HG02981 (cell line): Measurements from ENCODE around the gene ASMT.
"Not testable (repeated sequence)": the region's sequence is repeated elsewhere in the genome, so short reads cannot be mapped to it uniquely, and the experiment has no call there.

Experiments used
- ATAC-seq: cut with Tn5 transposase; IDR thresholded peaks from one replicate; pipeline ENCODE4 v1.9.1; 2021; ENCODE audit warnings: mild to moderate bottlenecking, moderate library complexity; ENCODE audit not compliant: unreplicated experiment

Gene ASMT, protein sequence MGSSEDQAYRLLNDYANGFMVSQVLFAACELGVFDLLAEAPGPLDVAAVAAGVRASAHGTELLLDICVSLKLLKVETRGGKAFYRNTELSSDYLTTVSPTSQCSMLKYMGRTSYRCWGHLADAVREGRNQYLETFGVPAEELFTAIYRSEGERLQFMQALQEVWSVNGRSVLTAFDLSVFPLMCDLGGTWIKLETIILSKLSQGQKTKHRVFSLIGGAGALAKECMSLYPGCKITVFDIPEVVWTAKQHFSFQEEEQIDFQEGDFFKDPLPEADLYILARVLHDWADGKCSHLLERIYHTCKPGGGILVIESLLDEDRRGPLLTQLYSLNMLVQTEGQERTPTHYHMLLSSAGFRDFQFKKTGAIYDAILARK

DNA sequence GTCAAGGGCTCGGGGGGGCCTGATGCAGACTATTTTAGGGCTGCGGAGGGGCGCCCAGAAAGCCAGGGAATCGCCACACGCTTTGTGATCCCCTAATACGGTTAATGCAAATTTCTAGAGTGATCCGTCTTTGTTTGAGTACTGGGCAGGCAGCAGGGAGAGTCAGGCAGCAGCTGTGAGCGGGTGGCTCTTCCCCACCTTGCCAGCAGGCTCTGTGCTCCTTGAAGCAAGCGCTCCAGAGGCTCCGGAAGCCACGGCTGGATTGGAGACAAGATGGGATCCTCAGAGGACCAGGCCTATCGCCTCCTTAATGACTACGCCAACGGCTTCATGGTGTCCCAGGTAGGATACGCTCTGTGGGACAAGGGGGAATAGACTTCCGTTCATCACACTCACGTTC lies at the start of gene ASMT:
ASMT (plus strand) TSS at position 133 of the 400 bp plus-strand sequence; CDS start at position 274, 141 bp downstream.
- no peak for ATAC-seq

- not testable (repeated sequence) for ATAC-seq
Observed at GRCh38 chrX:1574181-1574580, 40.7 kb upstream of the ASMT start.

DNA sequence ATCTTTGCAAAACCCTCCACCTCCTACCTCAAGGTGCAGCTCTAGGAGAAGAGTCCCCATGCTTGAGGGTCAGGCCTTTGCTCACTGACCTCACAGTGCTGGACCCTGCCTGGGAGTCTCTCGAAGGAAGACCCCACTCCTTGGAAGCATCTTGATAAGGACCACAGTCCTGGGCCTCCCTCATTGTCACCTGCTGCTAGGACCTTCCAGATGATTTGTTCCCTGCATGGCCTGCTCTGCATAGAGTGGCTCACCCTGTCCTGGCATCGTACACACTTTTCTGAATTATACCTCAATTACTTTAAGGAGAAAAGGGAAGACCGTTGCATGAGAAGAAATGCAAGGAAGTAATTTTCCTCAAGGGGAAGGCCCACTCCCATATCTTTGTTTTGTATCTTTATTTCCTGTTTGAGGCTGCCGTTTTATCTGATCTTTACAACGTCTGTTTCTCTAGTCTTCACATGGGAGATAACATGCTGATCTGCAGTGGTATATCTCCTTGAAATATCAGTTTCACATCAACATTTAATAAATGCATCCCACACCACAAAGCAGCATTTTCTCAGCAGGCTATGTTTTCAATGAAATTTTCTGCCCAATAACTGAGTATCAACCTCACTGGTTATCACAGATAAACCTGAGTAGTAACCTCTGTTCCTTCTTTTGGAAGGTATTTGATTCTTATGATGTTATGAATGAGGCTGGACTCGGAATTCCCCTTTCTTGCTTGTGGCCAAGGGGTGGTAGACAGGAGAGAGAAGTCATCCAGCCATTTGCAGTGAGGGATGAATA lies 38.5 kb upstream of the ASMT start:
- no peak for ATAC-seq

- no peak for ATAC-seq
Observed at GRCh38 chrX:1577845-1578244, 37.0 kb upstream of the ASMT start.

- no peak for ATAC-seq
Observed at GRCh38 chrX:1578511-1579173, 36.2 kb upstream of the ASMT start.

DNA sequence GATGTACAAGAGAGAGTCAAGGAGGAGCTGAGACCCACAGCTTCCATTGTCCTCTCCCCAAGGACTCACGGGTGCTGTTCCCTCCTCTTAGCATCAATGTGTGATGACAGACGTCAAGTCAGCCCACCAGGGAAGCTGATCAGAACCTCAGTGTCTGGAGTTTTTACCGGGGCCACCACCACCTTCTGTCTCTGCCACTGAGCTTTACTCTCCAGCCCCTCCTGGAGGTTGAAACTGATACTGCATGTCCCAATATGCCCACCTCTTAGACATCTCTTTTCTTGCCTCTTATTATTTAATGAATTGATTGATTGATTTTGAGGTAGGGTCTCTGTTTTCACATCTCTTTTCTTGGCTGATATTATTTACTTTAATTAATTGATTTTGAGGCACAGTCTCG lies 33.7 kb upstream of the ASMT start:
- no peak for ATAC-seq

GRCh38 chrX:1582686-1583437 lies 32.0 kb upstream of the ASMT start:
- ATAC-seq: peak; percentile 84

- no peak for ATAC-seq
Observed at GRCh38 chrX:1584237-1585011, 30.4 kb upstream of the ASMT start.

GRCh38 chrX:1587161-1587560 lies 27.7 kb upstream of the ASMT start:
- ATAC-seq: no peak

DNA sequence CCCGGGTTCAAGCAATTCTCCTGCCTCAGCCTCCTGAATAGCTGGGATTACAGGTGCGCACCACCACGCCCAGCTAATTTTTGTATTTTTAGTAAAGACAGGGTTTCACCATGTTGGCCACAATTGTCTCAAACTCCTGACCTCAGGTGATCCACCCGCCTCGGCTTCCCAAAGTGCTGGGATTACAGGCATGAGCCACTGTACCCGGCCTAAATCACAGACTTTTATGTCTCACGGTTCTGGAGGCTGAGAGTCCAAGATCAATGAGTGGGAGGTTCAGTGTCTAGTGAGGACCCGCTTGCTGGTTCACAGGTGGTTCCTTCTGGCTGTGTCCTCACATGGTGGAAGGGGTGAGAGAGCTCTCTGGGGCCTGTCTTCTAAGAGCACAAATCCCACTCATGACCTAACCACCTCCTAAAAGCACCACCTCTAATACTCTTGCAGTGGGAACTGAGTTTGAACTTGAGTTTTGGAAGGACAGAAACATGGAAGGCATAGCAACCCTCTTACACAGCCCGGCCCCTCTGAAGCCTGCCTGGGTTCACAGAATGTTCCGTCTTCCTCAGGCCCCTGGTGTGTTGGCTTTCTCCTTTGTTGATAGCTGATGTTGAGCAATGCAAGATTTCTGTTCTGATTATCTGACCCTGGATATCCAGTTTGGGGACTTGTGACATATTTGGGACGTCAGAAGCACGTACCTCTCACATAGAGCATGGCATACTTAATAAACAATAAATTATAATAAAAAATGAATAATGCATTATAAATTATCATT lies 25.3 kb upstream of the ASMT start:
- ATAC-seq: no peak

DNA sequence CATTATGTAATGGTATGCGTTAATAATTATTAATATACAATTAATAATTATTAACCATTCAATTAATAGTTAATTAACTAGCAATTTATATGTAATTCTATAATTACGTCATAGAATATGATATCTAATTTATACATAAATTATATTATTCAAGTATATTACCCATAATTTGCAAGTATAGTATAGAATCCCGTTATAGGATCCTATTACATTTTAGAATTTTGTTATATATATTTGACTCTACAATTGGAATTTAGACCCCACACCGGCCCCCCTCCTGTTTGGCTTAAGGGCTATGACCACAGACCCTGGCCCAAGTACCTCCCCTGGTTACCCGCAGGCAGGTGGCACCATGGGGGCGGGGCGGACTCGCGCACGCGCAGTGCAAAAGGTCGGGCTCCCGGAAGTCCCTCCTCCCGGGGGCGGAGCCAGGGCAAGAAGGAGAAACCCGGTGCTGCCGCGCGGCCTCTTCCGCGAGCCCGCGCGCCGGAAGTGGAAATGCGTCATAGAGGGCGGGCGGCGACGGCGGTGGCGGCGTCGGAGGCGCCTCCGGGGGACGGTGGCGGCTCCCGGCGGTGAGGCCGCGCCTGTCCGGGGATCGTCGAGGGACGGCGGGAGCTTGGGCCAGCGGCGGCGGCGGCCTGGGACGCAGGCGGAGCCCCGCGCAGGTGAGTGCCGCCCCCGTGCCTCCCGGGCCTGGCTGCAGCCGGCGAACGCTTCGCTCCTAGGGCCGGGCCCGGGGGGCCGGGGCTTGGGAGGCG lies 23.6 kb upstream of the ASMT start, which contains the start of gene AKAP17A:
AKAP17A (plus strand) TSS at position 503 of the 761 bp plus-strand sequence. CDS start 1,859 bp downstream, outside the sequence.
- peak; percentile 90 for ATAC-seq

DNA sequence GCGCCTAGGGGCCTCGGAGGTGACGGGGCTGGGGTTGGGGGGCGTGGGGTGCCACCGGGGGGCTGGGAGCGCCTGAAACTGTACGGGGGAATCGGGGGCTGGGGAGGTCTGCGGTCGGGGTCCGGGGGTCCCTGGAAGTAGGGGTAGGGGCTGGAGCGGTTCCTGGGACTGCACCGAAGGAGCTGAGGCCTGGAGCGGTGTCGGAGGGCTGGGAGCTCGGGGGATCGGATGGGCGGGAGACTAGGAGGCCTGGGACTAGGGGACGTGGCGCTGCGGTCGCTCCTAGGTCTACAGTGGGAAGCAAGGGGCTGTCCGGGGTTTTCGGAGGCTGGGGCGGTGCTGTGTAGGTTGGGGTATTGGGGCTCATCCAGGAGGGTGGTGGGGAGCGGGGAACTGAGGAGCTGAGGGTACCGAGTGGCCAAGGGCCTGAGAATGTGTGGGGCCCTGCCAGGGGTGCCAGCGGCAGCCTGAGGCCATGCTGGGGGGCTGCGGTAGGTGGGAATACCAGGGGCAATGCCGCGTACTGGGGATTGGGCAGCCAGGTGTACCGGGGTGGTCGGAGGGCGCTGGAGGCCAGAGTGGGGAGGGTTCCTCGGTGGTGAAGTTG lies 22.9 kb upstream of the ASMT start:
- peak; percentile 3 for ATAC-seq

GRCh38 chrX:1592470-1593142 lies 22.3 kb upstream of the ASMT start:
- peak; percentile 33 for ATAC-seq

DNA sequence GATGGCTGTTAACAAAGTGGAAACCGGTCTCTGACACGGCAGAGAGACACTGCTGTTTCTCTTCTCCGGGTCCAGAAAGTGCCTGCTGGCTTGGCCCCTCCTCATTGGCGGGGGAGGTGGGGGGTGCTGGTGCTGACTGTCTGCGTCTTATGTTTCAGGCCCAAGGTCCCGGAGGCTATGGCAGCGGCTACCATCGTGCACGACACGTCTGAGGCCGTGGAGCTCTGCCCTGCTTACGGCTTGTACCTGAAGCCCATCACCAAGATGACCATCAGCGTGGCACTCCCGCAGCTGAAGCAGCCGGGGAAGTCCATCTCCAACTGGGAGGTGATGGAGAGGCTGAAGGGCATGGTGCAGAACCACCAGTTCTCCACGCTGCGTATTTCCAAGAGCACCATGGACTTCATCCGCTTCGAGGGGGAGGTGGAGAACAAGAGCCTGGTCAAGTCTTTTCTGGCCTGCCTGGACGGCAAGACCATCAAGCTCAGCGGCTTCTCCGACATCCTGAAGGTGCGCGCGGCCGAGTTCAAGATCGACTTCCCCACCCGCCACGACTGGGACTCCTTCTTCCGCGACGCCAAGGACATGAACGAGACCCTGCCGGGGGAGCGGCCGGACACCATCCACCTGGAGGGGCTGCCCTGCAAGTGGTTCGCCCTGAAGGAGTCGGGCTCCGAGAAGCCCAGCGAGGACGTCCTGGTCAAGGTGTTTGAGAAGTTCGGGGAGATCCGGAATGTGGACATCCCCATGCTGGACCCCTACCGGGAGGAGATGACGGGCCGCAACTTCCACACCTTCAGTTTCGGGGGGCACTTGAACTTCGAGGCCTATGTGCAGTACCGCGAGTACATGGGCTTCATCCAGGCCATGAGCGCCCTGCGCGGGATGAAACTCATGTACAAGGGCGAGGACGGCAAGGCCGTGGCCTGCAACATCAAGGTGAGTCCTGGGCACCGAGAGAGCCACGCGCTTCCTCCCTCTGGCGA lies 21.3 kb upstream of the ASMT start:
- no peak for ATAC-seq

GRCh38 chrX:1595711-1596060 lies 19.2 kb upstream of the ASMT start:
- ATAC-seq: no peak

DNA sequence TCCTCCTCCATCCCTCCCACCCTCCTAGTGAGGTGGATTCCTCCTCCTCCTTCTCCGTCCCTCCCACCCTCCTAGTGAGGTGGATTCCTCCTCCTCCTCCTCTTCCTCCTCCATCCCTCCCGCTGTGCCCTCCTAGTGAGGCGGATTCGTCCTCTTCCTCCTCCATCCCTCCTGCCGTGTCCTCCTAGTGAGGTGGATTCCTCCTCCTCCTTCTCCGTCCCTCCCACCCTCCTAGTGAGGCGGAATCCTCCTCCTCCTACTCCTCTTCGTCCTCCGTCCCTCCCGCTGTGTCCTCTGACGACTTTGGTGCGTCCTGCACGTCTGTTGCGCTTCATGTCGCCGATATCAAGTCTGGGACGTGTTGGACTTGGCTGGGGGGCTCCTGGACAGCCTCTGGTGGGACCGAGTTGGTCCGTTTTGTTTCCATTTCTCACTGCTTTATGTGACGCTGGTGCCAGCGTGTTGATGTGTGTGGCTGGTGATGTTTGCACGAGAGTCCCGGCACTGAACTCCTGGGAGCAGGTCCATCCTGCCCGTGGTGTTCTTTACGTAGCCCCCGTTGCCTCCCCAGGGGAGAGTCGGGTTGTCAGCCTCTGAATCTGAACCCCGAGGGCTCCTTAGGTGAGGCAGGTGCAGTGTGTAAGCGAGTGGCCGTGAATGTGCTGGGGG lies 18.0 kb upstream of the ASMT start:
- ATAC-seq: no peak
